Bronchial epithelial cell (primary cell): ENCODE data around the gene CYB5R3. TPM values are rescaled to one million over a fixed set of nuclear protein-coding genes. Genes with fewer than 3 reads are reported as not detected.

Source experiments
- DNase-seq: peaks from one replicate; pipeline ENCODE4 v3.0.0-alpha.2; 2010; ENCODE audit warnings: low read depth
- FAIRE-seq: peaks from 2 replicates; lab custom pipeline; 2011; peaks lifted over from hg19 to GRCh38; lab: Jason Lieb, UNC
- H3K27me3 ChIP-seq: 2 replicates; pipeline ENCODE4 v1.5.1; 2011; ENCODE audit warnings: low read length; ENCODE audit not compliant: control insufficient read depth, insufficient read depth
- H3K36me3 ChIP-seq: 2 replicates; pipeline ENCODE4 v1.5.1; 2011; ENCODE audit warnings: low read length; ENCODE audit not compliant: control insufficient read depth, insufficient read depth
- H3K4me3 ChIP-seq: 2 replicates; pipeline ENCODE4 v1.5.1; 2011; ENCODE audit warnings: mild to moderate bottlenecking, low read depth, low read length, control low read depth
- CTCF ChIP-seq: IDR thresholded peaks from 2 replicates; pipeline ENCODE4 v1.5.1; 2011; ENCODE audit warnings: mild to moderate bottlenecking, moderate library complexity, low read length, control low read depth, inconsistent platforms; ENCODE audit not compliant: insufficient read depth, severe bottlenecking
- total RNA-seq: library from RNA; depleted of rRNA; stranded (reverse); fragments of >200 nt; gene quantifications from 2 replicates; pipeline ENCODE4 v1.2.1, GENCODE V29; 2014

CYB5R3 gene
- total RNA-seq, 1 donor from 2014 or later, result 9.0 TPM

GRCh38 chr22:42655693-42656092, 6.5 kb upstream of the CYB5R3 start:
- H3K27me3 ChIP-seq, result no peaks in the 10 kb centered on the region
- H3K36me3 ChIP-seq, result no peaks in the 10 kb centered on the region
- no peak for DNase-seq
- TF ChIP-seq CTCF, result no peak
- no peak for FAIRE-seq
- H3K4me3 ChIP-seq, result no peak overlapping the region

- Histone ChIP-seq H3K27me3 (no peaks in the 10 kb centered on the region), H3K36me3 (no peaks in the 10 kb centered on the region), H3K4me3 (no peak overlapping the region)
- DNase-seq (no peak), FAIRE-seq (no peak)
- TF ChIP-seq CTCF, result no peak
These were observed 5.4 kb upstream of the CYB5R3 start for GRCh38 chr22:42654436-42655073.

- Histone ChIP-seq H3K4me3 (no peak overlapping the region), H3K27me3 (no peaks in the 10 kb centered on the region), H3K36me3 (no peaks in the 10 kb centered on the region)
- no peak for DNase-seq
- no peak for FAIRE-seq
- no peak for TF ChIP-seq CTCF
These were observed 4.8 kb upstream of the CYB5R3 start for GRCh38 chr22:42653999-42654398.

- TF ChIP-seq CTCF, result no peak
- no peaks in the 10 kb centered on the region for H3K36me3 ChIP-seq
- H3K27me3 ChIP-seq, result no peaks in the 10 kb centered on the region
- FAIRE-seq (no peak), DNase-seq (peak; percentile 47)
- no peak overlapping the region for H3K4me3 ChIP-seq
These were observed 1.9 kb upstream of the CYB5R3 start for GRCh38 chr22:42651134-42651533.

GRCh38 chr22:42648368-42649245, 585 bp downstream of the CYB5R3 start:
- Histone ChIP-seq H3K36me3 (no peaks in the 10 kb centered on the region), H3K27me3 (no peaks in the 10 kb centered on the region), H3K4me3 (peak overlapping the region; percentile 53)
- TF ChIP-seq CTCF, result no peak
- DNase-seq, result peak; percentile 25
- FAIRE-seq, result no peak

GRCh38 chr22:42648017-42648367, 1.2 kb downstream of the CYB5R3 start:
- FAIRE-seq (no peak), DNase-seq (no peak)
- no peak for TF ChIP-seq CTCF
- no peaks in the 10 kb centered on the region for H3K27me3 ChIP-seq
- H3K4me3 ChIP-seq, result peak overlapping the region; percentile 53
- H3K36me3 ChIP-seq, result no peaks in the 10 kb centered on the region
